OCI-LY1 (cell line): ENCODE measurements around the gene SEPTIN5.

Source experiments
- H2AFZ ChIP-seq: fragments of 200-600 bp; sonication (generic), shearing (Covaris generic); 2 replicates; pipeline ENCODE4 v1.6.0; 2014; ENCODE audit warnings: antibody characterized with exemption, mild to moderate bottlenecking, low read length
- H3F3A ChIP-seq: fragments of 200-600 bp; sonication (generic), shearing (Covaris generic); 2 replicates; pipeline ENCODE4 v1.6.0; 2014; ENCODE audit warnings: mild to moderate bottlenecking, antibody characterized with exemption, low read length, moderate library complexity; ENCODE audit not compliant: insufficient read depth
- H3K27ac ChIP-seq: fragments of 200-600 bp; sonication (generic); 2 replicates; pipeline ENCODE4 v1.5.1; 2014; ENCODE audit warnings: low read length, mixed run types, mild to moderate bottlenecking, low read depth; ENCODE audit not compliant: poor library complexity, severe bottlenecking
- H3K27me3 ChIP-seq: fragments of 200-600 bp; sonication (generic); 2 replicates; pipeline ENCODE4 v1.6.0; 2014; ENCODE audit warnings: antibody characterized with exemption, mild to moderate bottlenecking, low read length, moderate library complexity; ENCODE audit not compliant: insufficient read depth
- H3K36me3 ChIP-seq: fragments of 200-600 bp; sonication (generic); 2 replicates; pipeline ENCODE4 v1.6.1; 2014; ENCODE audit warnings: mild to moderate bottlenecking, antibody characterized with exemption, low read length, moderate library complexity, mixed read lengths; ENCODE audit not compliant: insufficient read depth
- H3K4me1 ChIP-seq: fragments of 200-600 bp; sonication (generic); 2 replicates; pipeline ENCODE4 v1.5.1; 2014; ENCODE audit warnings: mild to moderate bottlenecking, low read length, moderate library complexity; ENCODE audit not compliant: insufficient read depth, severe bottlenecking
- H3K4me2 ChIP-seq: fragments of 200-600 bp; sonication (generic), shearing (Covaris generic); 2 replicates; pipeline ENCODE4 v1.6.1; 2014; ENCODE audit warnings: low read length
- H3K4me3 ChIP-seq: fragments of 200-600 bp; sonication (generic); 2 replicates; pipeline ENCODE4 v1.5.1; 2014; ENCODE audit warnings: low read length, low read depth, mild to moderate bottlenecking, mixed read lengths; ENCODE audit not compliant: poor library complexity, severe bottlenecking
- H3K79me2 ChIP-seq: fragments of 200-600 bp; shearing (Covaris generic); 2 replicates; pipeline ENCODE4 v1.6.1; 2016; ENCODE audit warnings: mixed run types, low read length, mixed read lengths; ENCODE audit not compliant: insufficient read depth
- H3K9ac ChIP-seq: fragments of 200-600 bp; sonication (generic), shearing (Covaris generic); 2 replicates; pipeline ENCODE4 v1.6.1; 2014; ENCODE audit warnings: mild to moderate bottlenecking, low read length, mixed read lengths
- H3K9me2 ChIP-seq: fragments of 200-600 bp; sonication (generic), shearing (Covaris generic); 2 replicates; pipeline ENCODE4 v1.6.1; 2014; ENCODE audit warnings: low read depth, mild to moderate bottlenecking, low read length, mixed read lengths
- H3K9me3 ChIP-seq: fragments of 200-600 bp; shearing (Covaris generic); 2 replicates; pipeline ENCODE4 v1.6.1; 2014; ENCODE audit warnings: low read length, mixed read lengths
- H4K20me1 ChIP-seq: fragments of 200-600 bp; sonication (generic), shearing (Covaris generic); 2 replicates; pipeline ENCODE4 v1.6.0; 2016; ENCODE audit warnings: mild to moderate bottlenecking, low read length; ENCODE audit not compliant: insufficient read depth
- CTCF ChIP-seq: fragments of 200-600 bp; sonication (generic), shearing (Covaris generic); IDR thresholded peaks from 2 replicates; pipeline ENCODE4 v1.5.1; 2017; ENCODE audit warnings: mild to moderate bottlenecking, antibody characterized with exemption, low read length, moderate library complexity, mixed read lengths
- EZH2 ChIP-seq: fragments of 200-600 bp; sonication (generic), shearing (Covaris generic); IDR thresholded peaks from 2 replicates; pipeline ENCODE4 v1.8.0; 2017; ENCODE audit warnings: borderline replicate concordance, mixed run types, mild to moderate bottlenecking, antibody characterized with exemption, low read length, moderate library complexity, mixed read lengths

Gene SEPTIN5

DNA sequence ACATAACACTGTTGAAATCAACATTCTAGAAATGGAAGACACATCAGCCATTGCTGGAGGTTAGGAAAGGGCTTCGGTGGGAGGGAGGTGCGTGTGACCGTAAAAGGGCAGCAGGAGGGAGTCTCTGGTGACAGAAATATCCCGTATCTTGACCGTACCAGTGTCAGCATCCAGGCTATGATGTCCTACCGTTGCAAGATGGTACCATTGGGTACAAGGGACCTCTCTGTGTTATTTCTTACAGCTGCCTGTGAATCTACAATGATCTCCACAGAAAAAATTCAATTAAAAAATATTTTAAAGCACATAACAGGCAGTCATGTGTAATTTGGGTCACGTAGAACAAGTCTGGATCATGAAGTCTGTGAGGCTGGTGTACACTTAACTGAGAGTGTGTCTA is 27.4 kb upstream of the SEPTIN5 start:
- Histone ChIP-seq H3K79me2 (no peaks in the 10 kb centered on the region), H3F3A (no peaks in the 10 kb centered on the region), H3K4me3 (no peak overlapping the region), H3K27ac (no peak overlapping the region), H3K4me1 (no peaks in the 10 kb centered on the region), H3K9ac (no peak overlapping the region), H3K4me2 (no peak overlapping the region), H3K9me3 (0 out of 2 replicates have a peak, but pooled peaks cover 5% of the 10 kb centered on the region), H3K36me3 (no peaks in the 10 kb centered on the region; the same call in 1 of the 2 replicates), H4K20me1 (no peaks in the 10 kb centered on the region), H2AFZ (no peak overlapping the region), H3K9me2 (no peaks in the 10 kb centered on the region), H3K27me3 (peaks cover 14% of the 10 kb centered on the region)
- TF ChIP-seq EZH2 (no peak), CTCF (no peak)

GRCh38 chr22:19687561-19688300 is 26.6 kb upstream of the SEPTIN5 start:
- no peaks in the 10 kb centered on the region for H3F3A ChIP-seq
- H3K9me3 ChIP-seq = 0 out of 2 replicates have a peak, but pooled peaks cover 5% of the 10 kb centered on the region
- H3K4me2 ChIP-seq = no peak overlapping the region
- no peak overlapping the region for H3K27ac ChIP-seq
- TF ChIP-seq EZH2 = no peak
- no peak for TF ChIP-seq CTCF
- no peak overlapping the region for H3K9ac ChIP-seq
- H3K36me3 ChIP-seq = no peaks in the 10 kb centered on the region; the same call in 1 of the 2 replicates
- peaks cover 14% of the 10 kb centered on the region for H3K27me3 ChIP-seq
- no peaks in the 10 kb centered on the region for H3K9me2 ChIP-seq
- H3K4me1 ChIP-seq = no peaks in the 10 kb centered on the region
- H3K79me2 ChIP-seq = no peaks in the 10 kb centered on the region
- H3K4me3 ChIP-seq = no peak overlapping the region
- H4K20me1 ChIP-seq = no peaks in the 10 kb centered on the region
- H2AFZ ChIP-seq = no peak overlapping the region

DNA sequence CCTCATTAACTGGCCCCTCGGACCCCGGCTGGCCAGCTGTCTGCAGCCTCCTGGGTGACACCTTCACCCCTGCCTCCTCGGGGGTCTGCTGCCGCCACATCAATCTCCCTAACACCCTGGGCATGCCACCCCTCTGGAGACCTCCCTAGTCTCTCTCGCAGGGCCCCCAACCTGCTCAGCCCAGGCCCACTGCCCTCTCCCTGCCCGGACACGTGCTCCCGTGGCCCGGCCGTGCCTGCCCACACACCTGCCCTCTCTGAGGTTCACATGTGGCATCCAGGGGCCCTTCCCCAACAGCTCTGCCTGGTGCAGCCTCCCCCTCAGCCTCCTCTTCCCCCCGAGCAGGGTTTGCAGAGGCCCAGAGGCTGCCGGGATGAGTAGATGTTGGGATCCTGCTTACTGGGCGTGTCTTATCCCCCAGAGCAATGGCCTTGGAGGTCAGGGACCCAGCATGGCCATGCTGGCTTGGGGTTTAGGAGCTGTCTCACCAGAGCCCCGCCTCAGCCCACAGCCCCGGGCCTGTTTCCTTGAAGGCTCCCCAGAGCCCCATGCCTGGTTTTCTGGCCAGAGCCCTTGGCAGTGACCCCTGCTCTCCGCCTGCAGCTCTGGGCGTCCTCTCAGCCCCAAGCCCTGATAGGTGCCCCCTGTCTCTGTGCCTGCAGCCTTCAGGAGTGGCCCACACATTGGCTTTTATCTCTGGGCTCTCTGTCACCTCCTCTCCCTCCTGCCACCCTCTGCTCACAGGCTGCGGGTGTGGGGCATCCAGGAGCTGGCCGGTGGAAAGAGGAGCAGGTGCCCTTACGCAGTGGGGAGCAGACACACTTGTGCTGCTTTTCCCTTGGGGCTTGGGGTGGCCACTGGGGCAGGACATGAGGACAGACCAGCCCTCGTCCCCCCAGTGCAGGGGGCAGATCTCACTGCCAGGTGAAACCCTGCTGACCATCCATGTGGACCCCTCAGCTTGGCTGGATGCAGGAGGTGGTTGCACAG is 25.7 kb upstream of the SEPTIN5 start:
- no peak overlapping the region for H3K9ac ChIP-seq
- no peaks in the 10 kb centered on the region for H3K79me2 ChIP-seq
- H3K4me2 ChIP-seq = no peak overlapping the region
- no peaks in the 10 kb centered on the region for H3K4me1 ChIP-seq
- H4K20me1 ChIP-seq = no peaks in the 10 kb centered on the region
- H3K27me3 ChIP-seq = peaks cover 13% of the 10 kb centered on the region
- H2AFZ ChIP-seq = no peak overlapping the region
- H3F3A ChIP-seq = no peaks in the 10 kb centered on the region
- no peak overlapping the region for H3K4me3 ChIP-seq
- H3K9me3 ChIP-seq = 0 out of 2 replicates have a peak, but pooled peaks cover 4% of the 10 kb centered on the region
- H3K9me2 ChIP-seq = no peaks in the 10 kb centered on the region
- H3K36me3 ChIP-seq = no peaks in the 10 kb centered on the region
- TF ChIP-seq EZH2 = no peak
- H3K27ac ChIP-seq = no peak overlapping the region
